HEK293 (cell line): ENCODE results near the gene VASP.

Source experiments
- BCL11B ChIP-seq: fragments of 450-650 bp; formaldehyde crosslinking; IDR thresholded peaks from 2 replicates; pipeline ENCODE4 v1.5.1; 2016; ENCODE audit warnings: low read depth, missing biosample characterization, missing genetic modification characterization
- IKZF3 ChIP-seq: fragments of 450-650 bp; IDR thresholded peaks from 2 replicates; pipeline ENCODE4 v1.5.0; 2018; ENCODE audit warnings: missing biosample characterization, mild to moderate bottlenecking, missing genetic modification characterization, moderate library complexity
- KLF16 ChIP-seq: fragments of 450-650 bp; formaldehyde crosslinking; IDR thresholded peaks from 2 replicates; pipeline ENCODE4 v1.5.1; 2017; ENCODE audit warnings: missing biosample characterization, missing genetic modification characterization
- MEIS1 ChIP-seq: sonication (generic); formaldehyde crosslinking; IDR thresholded peaks from 2 replicates; pipeline ENCODE4 v1.8.1; 2022; ENCODE audit warnings: missing genetic modification reagents, mild to moderate bottlenecking, borderline replicate concordance
- SP3 ChIP-seq: fragments of 450-650 bp; formaldehyde crosslinking; IDR thresholded peaks from 2 replicates; pipeline ENCODE4 v1.5.1; 2016; ENCODE audit warnings: missing biosample characterization, missing genetic modification characterization
- TCF7L2 ChIP-seq: IDR thresholded peaks from 2 replicates; pipeline ENCODE4 v1.6.1; 2011; ENCODE audit warnings: low read depth, mild to moderate bottlenecking, inconsistent platforms, low read length, moderate library complexity, borderline replicate concordance
- YY1 ChIP-seq: fragments of 450-650 bp; formaldehyde crosslinking; IDR thresholded peaks from 2 replicates; pipeline ENCODE4 v1.5.1; 2018; ENCODE audit warnings: missing biosample characterization, missing genetic modification characterization
- ZEB2 ChIP-seq: fragments of 450-650 bp; formaldehyde crosslinking; IDR thresholded peaks from 2 replicates; pipeline ENCODE4 v1.5.1; 2016; ENCODE audit warnings: missing biosample characterization, missing genetic modification characterization
- ZFP37 ChIP-seq: fragments of 450-650 bp; formaldehyde crosslinking; IDR thresholded peaks from 2 replicates; pipeline ENCODE4 v1.5.1; 2016; ENCODE audit warnings: missing biosample characterization, missing genetic modification characterization
- ZFP69B ChIP-seq: fragments of 450-650 bp; formaldehyde crosslinking; IDR thresholded peaks from 2 replicates; pipeline ENCODE4 v1.5.1; 2016; ENCODE audit warnings: missing biosample characterization, missing genetic modification characterization
- ZIC2 ChIP-seq: fragments of 450-650 bp; formaldehyde crosslinking; IDR thresholded peaks from 2 replicates; pipeline ENCODE4 v1.5.1; 2016; ENCODE audit warnings: missing biosample characterization, missing genetic modification characterization
- ZNF214 ChIP-seq: fragments of 450-650 bp; formaldehyde crosslinking; IDR thresholded peaks from 2 replicates; pipeline ENCODE4 v1.5.1; 2017; ENCODE audit warnings: missing biosample characterization, mild to moderate bottlenecking, missing genetic modification characterization, borderline replicate concordance
- ZNF24 ChIP-seq: fragments of 450-650 bp; formaldehyde crosslinking; IDR thresholded peaks from 2 replicates; pipeline ENCODE4 v1.5.1; 2016; ENCODE audit warnings: missing biosample characterization, missing genetic modification characterization
- ZNF302 ChIP-seq: fragments of 450-650 bp; formaldehyde crosslinking; IDR thresholded peaks from 2 replicates; pipeline ENCODE4 v1.5.1; 2016; ENCODE audit warnings: missing biosample characterization, missing genetic modification characterization, low read depth
- ZNF324 ChIP-seq: fragments of 450-650 bp; formaldehyde crosslinking; IDR thresholded peaks from 2 replicates; pipeline ENCODE4 v1.5.1; 2016; ENCODE audit warnings: missing biosample characterization, missing genetic modification characterization
- ZNF426 ChIP-seq: fragments of 450-650 bp; formaldehyde crosslinking; IDR thresholded peaks from 2 replicates; pipeline ENCODE4 v1.5.1; 2017; ENCODE audit warnings: missing biosample characterization, missing genetic modification characterization, mild to moderate bottlenecking, inconsistent platforms, moderate library complexity
- ZNF48 ChIP-seq: fragments of 450-650 bp; formaldehyde crosslinking; IDR thresholded peaks from 2 replicates; pipeline ENCODE4 v1.5.1; 2016; ENCODE audit warnings: missing biosample characterization, missing genetic modification characterization
- ZNF501 ChIP-seq: fragments of 450-650 bp; formaldehyde crosslinking; IDR thresholded peaks from 2 replicates; pipeline ENCODE4 v1.5.1; 2016; ENCODE audit warnings: missing biosample characterization, missing genetic modification characterization
- ZNF530 ChIP-seq: fragments of 450-650 bp; formaldehyde crosslinking; IDR thresholded peaks from 2 replicates; pipeline ENCODE4 v1.5.1; 2016; ENCODE audit warnings: low read depth, missing biosample characterization, missing genetic modification characterization
- ZNF558 ChIP-seq: fragments of 450-650 bp; formaldehyde crosslinking; IDR thresholded peaks from 2 replicates; pipeline ENCODE4 v1.5.1; 2016; ENCODE audit warnings: missing biosample characterization, missing genetic modification characterization
- ZNF626 ChIP-seq: fragments of 450-650 bp; sonication (Bioruptor Pico); formaldehyde crosslinking; IDR thresholded peaks from 2 replicates; pipeline ENCODE4 v1.5.1; 2018; ENCODE audit warnings: missing biosample characterization, missing genetic modification characterization, inconsistent platforms
- ZNF701 ChIP-seq: fragments of 450-650 bp; formaldehyde crosslinking; IDR thresholded peaks from 2 replicates; pipeline ENCODE4 v1.5.1; 2016; ENCODE audit warnings: missing biosample characterization, missing genetic modification characterization
- ZNF777 ChIP-seq: fragments of 450-650 bp; formaldehyde crosslinking; IDR thresholded peaks from 2 replicates; pipeline ENCODE4 v1.5.1; 2017; ENCODE audit warnings: missing biosample characterization, missing genetic modification characterization, borderline replicate concordance
- ZNF791 ChIP-seq: fragments of 450-650 bp; formaldehyde crosslinking; IDR thresholded peaks from 2 replicates; pipeline ENCODE4 v1.5.1; 2016; ENCODE audit warnings: missing biosample characterization, missing genetic modification characterization
- ZSCAN30 ChIP-seq: fragments of 450-650 bp; IDR thresholded peaks from 2 replicates; pipeline ENCODE4 v1.5.1; 2018; ENCODE audit warnings: missing biosample characterization, mild to moderate bottlenecking, missing genetic modification characterization, moderate library complexity
- TF ChIP-seq, protein P1 (sequence below): fragments of 450-650 bp; formaldehyde crosslinking; IDR thresholded peaks from 2 replicates; pipeline ENCODE4 v1.5.1; 2017; ENCODE audit warnings: missing biosample characterization, missing genetic modification characterization
- TF ChIP-seq, protein P2 (sequence below): fragments of 450-650 bp; formaldehyde crosslinking; IDR thresholded peaks from 2 replicates; pipeline ENCODE4 v1.5.1; 2016; ENCODE audit warnings: missing biosample characterization, missing genetic modification characterization
- TF ChIP-seq, protein P3 (sequence below): fragments of 450-650 bp; formaldehyde crosslinking; IDR thresholded peaks from 2 replicates; pipeline ENCODE4 v1.5.1; 2017; ENCODE audit warnings: missing biosample characterization, missing genetic modification characterization
- TF ChIP-seq, protein P4 (sequence below): fragments of 450-650 bp; IDR thresholded peaks from 2 replicates; pipeline ENCODE4 v1.5.1; 2018; ENCODE audit warnings: missing biosample characterization, mild to moderate bottlenecking, missing genetic modification characterization
- TF ChIP-seq, protein P5 (sequence below): fragments of 450-650 bp; formaldehyde crosslinking; IDR thresholded peaks from 2 replicates; pipeline ENCODE4 v1.5.1; 2016; ENCODE audit warnings: missing biosample characterization, missing genetic modification characterization
- TF ChIP-seq, protein P6 (sequence below): fragments of 450-650 bp; formaldehyde crosslinking; IDR thresholded peaks from 2 replicates; pipeline ENCODE4 v1.5.1; 2017; ENCODE audit warnings: missing biosample characterization, missing genetic modification characterization

VASP gene

DNA sequence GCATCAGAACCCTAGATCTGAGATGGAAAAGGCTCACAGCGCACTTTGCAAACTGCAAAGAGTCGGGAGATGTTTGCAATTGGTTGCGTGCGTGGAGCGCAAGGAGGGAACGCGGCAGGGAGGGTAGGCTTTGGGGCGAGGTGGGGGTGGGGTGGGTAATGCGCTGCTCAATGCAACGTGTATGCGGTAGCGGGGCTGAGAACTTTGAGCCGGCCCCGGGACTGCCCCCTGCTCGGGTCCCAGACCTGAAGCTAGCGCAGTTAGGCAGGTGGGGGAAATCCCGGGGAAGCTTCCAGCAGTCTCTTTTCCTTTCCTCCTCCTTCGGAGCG, 38.5 kb upstream of the VASP start (continued):
- TF ChIP-seq, protein P1, sequence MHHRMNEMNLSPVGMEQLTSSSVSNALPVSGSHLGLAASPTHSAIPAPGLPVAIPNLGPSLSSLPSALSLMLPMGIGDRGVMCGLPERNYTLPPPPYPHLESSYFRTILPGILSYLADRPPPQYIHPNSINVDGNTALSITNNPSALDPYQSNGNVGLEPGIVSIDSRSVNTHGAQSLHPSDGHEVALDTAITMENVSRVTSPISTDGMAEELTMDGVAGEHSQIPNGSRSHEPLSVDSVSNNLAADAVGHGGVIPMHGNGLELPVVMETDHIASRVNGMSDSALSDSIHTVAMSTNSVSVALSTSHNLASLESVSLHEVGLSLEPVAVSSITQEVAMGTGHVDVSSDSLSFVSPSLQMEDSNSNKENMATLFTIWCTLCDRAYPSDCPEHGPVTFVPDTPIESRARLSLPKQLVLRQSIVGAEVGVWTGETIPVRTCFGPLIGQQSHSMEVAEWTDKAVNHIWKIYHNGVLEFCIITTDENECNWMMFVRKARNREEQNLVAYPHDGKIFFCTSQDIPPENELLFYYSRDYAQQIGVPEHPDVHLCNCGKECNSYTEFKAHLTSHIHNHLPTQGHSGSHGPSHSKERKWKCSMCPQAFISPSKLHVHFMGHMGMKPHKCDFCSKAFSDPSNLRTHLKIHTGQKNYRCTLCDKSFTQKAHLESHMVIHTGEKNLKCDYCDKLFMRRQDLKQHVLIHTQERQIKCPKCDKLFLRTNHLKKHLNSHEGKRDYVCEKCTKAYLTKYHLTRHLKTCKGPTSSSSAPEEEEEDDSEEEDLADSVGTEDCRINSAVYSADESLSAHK, result 0 out of 2 replicates have a peak, but pooled peaks have one; percentile 15
- TF ChIP-seq IKZF3 (tag by site-specific recombination), result no peak; the same call in 1 of the 2 replicates
- TF ChIP-seq ZFP37 (tag by site-specific recombination), result no peak; the same call in 1 of the 2 replicates
- TF ChIP-seq ZEB2 (tag by site-specific recombination), result no peak
- TF ChIP-seq ZNF558 (tag by site-specific recombination), result no peak
- TF ChIP-seq ZNF48 (tag by site-specific recombination), result no peak
- TF ChIP-seq ZNF24 (tag by site-specific recombination), result peak; percentile 24; the same call in 1 of the 2 replicates
- TF ChIP-seq TCF7L2, result no peak
- TF ChIP-seq ZNF324 (tag by site-specific recombination), result 0 out of 2 replicates have a peak, but pooled peaks have one; percentile 53
- TF ChIP-seq ZNF302 (tag by site-specific recombination), result no peak
- TF ChIP-seq, protein P2, sequence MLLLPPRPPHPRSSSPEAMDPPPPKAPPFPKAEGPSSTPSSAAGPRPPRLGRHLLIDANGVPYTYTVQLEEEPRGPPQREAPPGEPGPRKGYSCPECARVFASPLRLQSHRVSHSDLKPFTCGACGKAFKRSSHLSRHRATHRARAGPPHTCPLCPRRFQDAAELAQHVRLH (tag by site-specific recombination), result peak; percentile 81
- 0 out of 2 replicates have a peak, but pooled peaks have one; percentile 16 for TF ChIP-seq ZNF501
- TF ChIP-seq ZNF530 (tag by site-specific recombination), result no peak
- no peak for TF ChIP-seq ZIC2 (tag by site-specific recombination)
- no peak for TF ChIP-seq MEIS1 (CRISPR knock-in tag)
- no peak for TF ChIP-seq ZNF426
- TF ChIP-seq ZNF777, result no peak
- TF ChIP-seq ZNF214, result no peak
- TF ChIP-seq, protein P3, sequence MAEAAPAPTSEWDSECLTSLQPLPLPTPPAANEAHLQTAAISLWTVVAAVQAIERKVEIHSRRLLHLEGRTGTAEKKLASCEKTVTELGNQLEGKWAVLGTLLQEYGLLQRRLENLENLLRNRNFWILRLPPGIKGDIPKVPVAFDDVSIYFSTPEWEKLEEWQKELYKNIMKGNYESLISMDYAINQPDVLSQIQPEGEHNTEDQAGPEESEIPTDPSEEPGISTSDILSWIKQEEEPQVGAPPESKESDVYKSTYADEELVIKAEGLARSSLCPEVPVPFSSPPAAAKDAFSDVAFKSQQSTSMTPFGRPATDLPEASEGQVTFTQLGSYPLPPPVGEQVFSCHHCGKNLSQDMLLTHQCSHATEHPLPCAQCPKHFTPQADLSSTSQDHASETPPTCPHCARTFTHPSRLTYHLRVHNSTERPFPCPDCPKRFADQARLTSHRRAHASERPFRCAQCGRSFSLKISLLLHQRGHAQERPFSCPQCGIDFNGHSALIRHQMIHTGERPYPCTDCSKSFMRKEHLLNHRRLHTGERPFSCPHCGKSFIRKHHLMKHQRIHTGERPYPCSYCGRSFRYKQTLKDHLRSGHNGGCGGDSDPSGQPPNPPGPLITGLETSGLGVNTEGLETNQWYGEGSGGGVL (tag by site-specific recombination), result peak; percentile 73
- TF ChIP-seq YY1 (tag by site-specific recombination), result no peak
- no peak; the same call in 1 of the 2 replicates for TF ChIP-seq ZSCAN30 (tag by site-specific recombination)
- TF ChIP-seq ZNF701 (tag by site-specific recombination), result no peak
- TF ChIP-seq, protein P4, sequence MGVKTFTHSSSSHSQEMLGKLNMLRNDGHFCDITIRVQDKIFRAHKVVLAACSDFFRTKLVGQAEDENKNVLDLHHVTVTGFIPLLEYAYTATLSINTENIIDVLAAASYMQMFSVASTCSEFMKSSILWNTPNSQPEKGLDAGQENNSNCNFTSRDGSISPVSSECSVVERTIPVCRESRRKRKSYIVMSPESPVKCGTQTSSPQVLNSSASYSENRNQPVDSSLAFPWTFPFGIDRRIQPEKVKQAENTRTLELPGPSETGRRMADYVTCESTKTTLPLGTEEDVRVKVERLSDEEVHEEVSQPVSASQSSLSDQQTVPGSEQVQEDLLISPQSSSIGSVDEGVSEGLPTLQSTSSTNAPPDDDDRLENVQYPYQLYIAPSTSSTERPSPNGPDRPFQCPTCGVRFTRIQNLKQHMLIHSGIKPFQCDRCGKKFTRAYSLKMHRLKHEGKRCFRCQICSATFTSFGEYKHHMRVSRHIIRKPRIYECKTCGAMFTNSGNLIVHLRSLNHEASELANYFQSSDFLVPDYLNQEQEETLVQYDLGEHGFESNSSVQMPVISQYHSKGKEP (tag by site-specific recombination), result peak; percentile 73
- TF ChIP-seq ZFP69B (tag by site-specific recombination), result peak; percentile 19; the same call in 1 of the 2 replicates
- TF ChIP-seq, protein P5, sequence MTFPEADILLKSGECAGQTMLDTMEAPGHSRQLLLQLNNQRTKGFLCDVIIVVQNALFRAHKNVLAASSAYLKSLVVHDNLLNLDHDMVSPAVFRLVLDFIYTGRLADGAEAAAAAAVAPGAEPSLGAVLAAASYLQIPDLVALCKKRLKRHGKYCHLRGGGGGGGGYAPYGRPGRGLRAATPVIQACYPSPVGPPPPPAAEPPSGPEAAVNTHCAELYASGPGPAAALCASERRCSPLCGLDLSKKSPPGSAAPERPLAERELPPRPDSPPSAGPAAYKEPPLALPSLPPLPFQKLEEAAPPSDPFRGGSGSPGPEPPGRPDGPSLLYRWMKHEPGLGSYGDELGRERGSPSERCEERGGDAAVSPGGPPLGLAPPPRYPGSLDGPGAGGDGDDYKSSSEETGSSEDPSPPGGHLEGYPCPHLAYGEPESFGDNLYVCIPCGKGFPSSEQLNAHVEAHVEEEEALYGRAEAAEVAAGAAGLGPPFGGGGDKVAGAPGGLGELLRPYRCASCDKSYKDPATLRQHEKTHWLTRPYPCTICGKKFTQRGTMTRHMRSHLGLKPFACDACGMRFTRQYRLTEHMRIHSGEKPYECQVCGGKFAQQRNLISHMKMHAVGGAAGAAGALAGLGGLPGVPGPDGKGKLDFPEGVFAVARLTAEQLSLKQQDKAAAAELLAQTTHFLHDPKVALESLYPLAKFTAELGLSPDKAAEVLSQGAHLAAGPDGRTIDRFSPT, result 0 out of 2 replicates have a peak, but pooled peaks have one; percentile 19
- TF ChIP-seq BCL11B (tag by site-specific recombination), result no peak
- TF ChIP-seq KLF16 (tag by site-specific recombination), result no peak
- TF ChIP-seq SP3 (tag by site-specific recombination), result no peak
- no peak for TF ChIP-seq ZNF626
- no peak for TF ChIP-seq ZNF791 (tag by site-specific recombination)
- TF ChIP-seq, protein P6, sequence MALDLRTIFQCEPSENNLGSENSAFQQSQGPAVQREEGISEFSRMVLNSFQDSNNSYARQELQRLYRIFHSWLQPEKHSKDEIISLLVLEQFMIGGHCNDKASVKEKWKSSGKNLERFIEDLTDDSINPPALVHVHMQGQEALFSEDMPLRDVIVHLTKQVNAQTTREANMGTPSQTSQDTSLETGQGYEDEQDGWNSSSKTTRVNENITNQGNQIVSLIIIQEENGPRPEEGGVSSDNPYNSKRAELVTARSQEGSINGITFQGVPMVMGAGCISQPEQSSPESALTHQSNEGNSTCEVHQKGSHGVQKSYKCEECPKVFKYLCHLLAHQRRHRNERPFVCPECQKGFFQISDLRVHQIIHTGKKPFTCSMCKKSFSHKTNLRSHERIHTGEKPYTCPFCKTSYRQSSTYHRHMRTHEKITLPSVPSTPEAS, result no peak
